ENCODE results near the gene CIAO3.
"Not testable (repeated sequence)": the region's sequence is repeated elsewhere in the genome, so short reads cannot be mapped to it uniquely, and the experiment has no call there.

CIAO3 gene

GRCh38 chr16:760065-760464 lies 19.3 kb upstream of the CIAO3 start:
- H3K4me3 ChIP-seq (replicated peaks; ENCODE audit: low read depth, low read length) = no peak overlapping the region
- TF ChIP-seq, protein P1, sequence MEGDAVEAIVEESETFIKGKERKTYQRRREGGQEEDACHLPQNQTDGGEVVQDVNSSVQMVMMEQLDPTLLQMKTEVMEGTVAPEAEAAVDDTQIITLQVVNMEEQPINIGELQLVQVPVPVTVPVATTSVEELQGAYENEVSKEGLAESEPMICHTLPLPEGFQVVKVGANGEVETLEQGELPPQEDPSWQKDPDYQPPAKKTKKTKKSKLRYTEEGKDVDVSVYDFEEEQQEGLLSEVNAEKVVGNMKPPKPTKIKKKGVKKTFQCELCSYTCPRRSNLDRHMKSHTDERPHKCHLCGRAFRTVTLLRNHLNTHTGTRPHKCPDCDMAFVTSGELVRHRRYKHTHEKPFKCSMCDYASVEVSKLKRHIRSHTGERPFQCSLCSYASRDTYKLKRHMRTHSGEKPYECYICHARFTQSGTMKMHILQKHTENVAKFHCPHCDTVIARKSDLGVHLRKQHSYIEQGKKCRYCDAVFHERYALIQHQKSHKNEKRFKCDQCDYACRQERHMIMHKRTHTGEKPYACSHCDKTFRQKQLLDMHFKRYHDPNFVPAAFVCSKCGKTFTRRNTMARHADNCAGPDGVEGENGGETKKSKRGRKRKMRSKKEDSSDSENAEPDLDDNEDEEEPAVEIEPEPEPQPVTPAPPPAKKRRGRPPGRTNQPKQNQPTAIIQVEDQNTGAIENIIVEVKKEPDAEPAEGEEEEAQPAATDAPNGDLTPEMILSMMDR (IDR thresholded peaks at IDR 0.05; ENCODE audit: low read depth, low read length, missing control alignments) = no peak
- no peak for DNase-seq (ENCODE audit: extremely low read depth, low read depth)

- no peak for DNase-seq (ENCODE audit: extremely low read depth, low read depth)
- TF ChIP-seq, protein P1 (IDR thresholded peaks at IDR 0.05; ENCODE audit: low read depth, low read length, missing control alignments) = no peak
- no peak overlapping the region for H3K4me3 ChIP-seq (replicated peaks; ENCODE audit: low read depth, low read length)
These were observed 18.5 kb upstream of the CIAO3 start for GRCh38 chr16:759110-759910.

DNA sequence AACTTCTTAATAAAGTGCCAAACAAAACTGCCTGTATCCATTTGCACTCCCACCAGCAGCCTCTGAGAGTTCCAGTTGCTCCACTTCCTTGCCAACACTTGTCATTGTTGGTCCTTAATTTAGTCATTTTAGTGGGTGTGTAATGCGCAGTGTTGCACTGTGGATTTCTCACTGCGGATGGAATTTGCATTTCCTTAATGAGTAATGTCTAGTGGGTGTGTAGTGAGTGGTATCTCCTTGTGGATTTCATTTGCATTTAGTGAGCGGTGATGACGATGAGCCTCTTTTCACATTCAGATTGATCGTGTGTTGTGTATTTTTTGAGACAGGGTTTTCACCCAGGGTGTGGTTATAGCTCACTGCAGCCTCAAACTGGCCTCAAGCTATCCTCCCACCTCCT lies 15.6 kb upstream of the CIAO3 start:
- no peak for DNase-seq (ENCODE audit: extremely low read depth, low read depth)
- H3K4me3 ChIP-seq (replicated peaks; ENCODE audit: low read depth, low read length) = no peak overlapping the region
- TF ChIP-seq, protein P1 (IDR thresholded peaks at IDR 0.05; ENCODE audit: low read depth, low read length, missing control alignments) = no peak

DNA sequence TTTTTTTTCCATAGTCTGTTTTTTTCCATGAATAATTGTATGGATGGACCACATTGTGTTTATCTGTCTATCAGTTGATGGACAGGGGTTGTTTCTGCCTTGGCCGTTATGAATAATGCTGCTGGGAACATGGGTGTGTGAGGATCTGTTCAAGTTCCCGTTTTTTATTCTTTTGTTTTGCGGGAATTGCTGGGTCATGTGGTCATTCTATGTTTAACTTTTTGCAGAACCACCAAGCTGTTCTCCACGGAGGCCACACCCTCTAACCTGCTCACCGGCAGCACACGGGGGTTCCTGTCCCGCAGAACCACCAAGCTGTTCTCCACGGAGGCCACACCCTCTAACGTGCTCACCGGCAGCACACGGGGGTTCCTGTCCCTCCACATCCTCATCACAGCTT lies 13.9 kb upstream of the CIAO3 start:
- TF ChIP-seq, protein P1 (IDR thresholded peaks at IDR 0.05; ENCODE audit: low read depth, low read length, missing control alignments) = no peak
- H3K4me3 ChIP-seq (replicated peaks; ENCODE audit: low read depth, low read length) = no peak overlapping the region
- no peak for DNase-seq (ENCODE audit: extremely low read depth, low read depth)

DNA sequence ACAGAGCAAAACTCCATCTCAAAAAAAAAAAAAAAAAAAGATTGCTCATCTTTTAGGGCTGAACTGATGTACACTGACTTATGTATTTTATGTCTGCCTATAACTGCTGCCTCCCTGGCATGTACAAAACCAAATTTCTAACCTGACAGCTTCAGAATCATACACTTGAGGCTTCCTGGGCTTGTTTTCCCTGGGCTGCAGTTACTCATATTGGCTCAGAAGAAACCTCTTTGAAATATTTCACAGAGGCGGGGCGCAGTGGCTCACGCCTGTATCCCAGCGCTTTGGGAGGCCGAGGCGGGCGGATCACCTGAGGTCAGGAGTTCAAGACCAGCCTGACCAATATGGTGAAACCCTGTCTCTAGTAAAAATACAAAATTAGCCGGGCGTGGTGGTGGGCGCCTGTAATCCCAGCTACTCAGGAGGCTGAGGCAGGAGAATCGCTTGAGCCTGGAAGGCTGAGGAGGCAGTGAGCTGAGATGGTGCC lies 13.4 kb upstream of the CIAO3 start:
- H3K4me3 ChIP-seq (replicated peaks; ENCODE audit: low read depth, low read length); DNase-seq (ENCODE audit: extremely low read depth, low read depth): not testable (repeated sequence)

- DNase-seq (ENCODE audit: extremely low read depth, low read depth) = no peak
- no peak overlapping the region for H3K4me3 ChIP-seq (replicated peaks; ENCODE audit: low read depth, low read length)
- TF ChIP-seq, protein P1 (IDR thresholded peaks at IDR 0.05; ENCODE audit: low read depth, low read length, missing control alignments) = no peak
These were observed 11.2 kb upstream of the CIAO3 start for GRCh38 chr16:752007-752312.

- H3K4me3 ChIP-seq (replicated peaks; ENCODE audit: low read depth, low read length) = no peak overlapping the region
- DNase-seq (ENCODE audit: extremely low read depth, low read depth) = no peak
- TF ChIP-seq, protein P1 (IDR thresholded peaks at IDR 0.05; ENCODE audit: low read depth, low read length, missing control alignments) = no peak
These were observed 10.6 kb upstream of the CIAO3 start for GRCh38 chr16:751152-752006.

Measured in HFF-Myc (cell line).